GM18870 (cell line): ENCODE results near the gene SYP.
"Not testable (repeated sequence)": the region's sequence is repeated elsewhere in the genome, so short reads cannot be mapped to it uniquely, and the experiment has no call there.

Experiments used
- ATAC-seq: cut with Tn5 transposase; IDR thresholded peaks from one replicate; pipeline ENCODE4 v1.9.1; 2021; ENCODE audit warnings: moderate library complexity; ENCODE audit not compliant: unreplicated experiment

The SYP gene

DNA sequence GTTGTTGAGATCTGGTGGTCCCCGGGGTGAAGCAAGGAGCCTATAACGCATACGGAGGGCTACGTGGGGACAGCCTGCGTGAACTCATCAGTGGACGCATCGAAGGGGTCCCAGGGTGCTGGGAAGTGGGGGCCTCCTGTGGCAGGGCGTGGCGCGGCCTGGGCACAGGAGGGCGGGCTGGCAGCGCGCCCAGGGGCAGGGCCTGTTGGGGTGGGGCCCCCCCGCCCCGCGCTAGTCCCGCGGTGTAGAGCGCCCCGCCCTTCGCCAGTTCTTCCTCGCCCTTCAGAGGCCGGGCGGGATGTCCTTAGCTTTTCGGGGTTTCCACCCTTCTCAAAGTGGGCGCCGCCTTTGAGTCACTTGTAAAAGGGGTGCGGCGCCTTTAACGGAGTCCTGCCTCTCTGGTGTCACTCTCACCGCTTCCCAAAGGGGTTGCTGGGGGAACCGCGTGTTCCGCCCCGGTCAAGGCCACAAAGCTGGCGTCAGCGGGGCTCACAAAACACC, 27.7 kb downstream of the SYP start:
- peak; percentile 52 for ATAC-seq

DNA sequence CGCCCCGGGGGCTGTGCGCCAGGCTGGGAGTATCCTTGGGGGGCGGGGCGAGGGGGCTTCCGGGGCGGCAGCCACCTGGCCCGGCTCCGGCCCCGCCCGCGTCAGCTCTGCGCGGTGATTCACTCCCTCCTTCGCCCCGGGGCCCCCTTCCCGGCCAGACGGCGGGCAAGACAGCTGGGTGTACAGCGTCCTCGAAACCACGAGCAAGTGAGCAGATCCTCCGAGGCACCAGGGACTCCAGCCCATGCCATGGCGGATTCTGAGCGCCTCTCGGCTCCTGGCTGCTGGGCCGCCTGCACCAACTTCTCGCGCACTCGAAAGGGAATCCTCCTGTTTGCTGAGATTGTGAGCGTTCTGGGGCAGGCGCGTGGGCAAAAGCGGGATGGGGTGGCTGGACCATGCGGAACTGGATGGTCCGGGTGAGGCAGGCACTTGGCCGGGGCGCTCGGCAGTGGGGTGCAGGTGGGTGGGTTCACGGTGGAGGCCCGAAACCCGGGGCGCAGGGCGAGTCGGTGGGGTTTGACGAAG, 28.2 kb downstream of the SYP start, which contains the start of gene PLP2:
Gene PLP2 (plus strand): TSS at position 147 of the 528 bp plus-strand sequence. CDS start 103 bp downstream, at position 250.
- no peak for ATAC-seq

DNA sequence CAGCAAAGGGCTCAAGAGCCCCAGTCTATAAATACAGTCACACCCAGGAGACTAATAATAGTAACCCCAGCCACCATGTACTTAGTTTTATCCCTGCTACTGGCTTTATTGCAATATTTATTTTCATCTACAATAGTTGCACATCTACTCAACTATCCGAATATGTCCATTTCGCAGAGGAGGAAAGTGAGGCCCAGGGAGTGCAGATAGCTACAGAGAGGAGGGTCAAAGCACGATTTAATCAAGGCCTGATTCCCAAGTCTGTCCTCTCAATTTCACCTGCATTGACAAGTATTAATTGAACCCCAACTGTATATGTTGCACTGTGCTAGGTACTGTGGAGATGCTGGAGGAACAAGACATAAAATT, 32.3 kb downstream of the SYP start:
- no peak for ATAC-seq

DNA sequence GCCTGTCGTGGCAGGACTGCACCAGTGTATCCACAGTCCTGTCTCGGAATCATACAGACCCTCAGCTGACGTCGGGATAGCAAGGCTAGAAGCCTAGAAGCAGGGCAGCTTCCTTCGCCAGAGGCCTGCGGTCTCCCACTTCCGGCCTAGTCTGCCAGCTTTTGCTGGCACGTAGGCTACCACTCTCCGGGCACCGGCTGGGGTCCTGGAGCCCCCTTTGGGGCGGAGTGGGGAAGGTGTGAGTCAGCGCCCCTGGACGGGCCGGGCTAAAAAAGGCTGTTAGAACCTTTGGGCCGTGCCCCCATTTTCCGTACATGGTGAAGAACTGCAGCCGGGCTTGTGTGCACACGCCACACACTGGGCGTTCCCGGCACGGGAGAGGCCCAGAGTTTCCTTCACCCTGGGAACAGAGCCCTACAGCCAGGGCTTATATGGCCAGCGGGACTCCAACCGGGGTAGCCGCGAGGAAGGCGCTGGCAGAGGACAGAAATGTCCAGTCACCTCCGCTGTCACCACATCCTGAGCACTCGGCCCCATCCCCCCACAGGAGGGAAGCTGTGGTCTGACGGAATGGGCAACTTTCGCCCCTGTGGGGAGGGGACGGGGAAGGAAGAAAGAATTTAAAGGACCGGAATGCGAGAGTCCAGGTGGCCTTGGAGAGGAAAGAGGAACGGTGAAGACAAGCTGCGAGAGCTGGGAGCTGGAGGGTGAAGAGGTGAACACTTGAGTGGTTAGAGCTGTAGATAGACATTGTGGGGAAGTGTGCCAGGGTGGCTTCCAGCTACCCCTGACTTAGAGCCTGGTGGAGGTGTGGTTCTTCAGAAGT, 32.9 kb downstream of the SYP start:
- ATAC-seq, result no peak

DNA sequence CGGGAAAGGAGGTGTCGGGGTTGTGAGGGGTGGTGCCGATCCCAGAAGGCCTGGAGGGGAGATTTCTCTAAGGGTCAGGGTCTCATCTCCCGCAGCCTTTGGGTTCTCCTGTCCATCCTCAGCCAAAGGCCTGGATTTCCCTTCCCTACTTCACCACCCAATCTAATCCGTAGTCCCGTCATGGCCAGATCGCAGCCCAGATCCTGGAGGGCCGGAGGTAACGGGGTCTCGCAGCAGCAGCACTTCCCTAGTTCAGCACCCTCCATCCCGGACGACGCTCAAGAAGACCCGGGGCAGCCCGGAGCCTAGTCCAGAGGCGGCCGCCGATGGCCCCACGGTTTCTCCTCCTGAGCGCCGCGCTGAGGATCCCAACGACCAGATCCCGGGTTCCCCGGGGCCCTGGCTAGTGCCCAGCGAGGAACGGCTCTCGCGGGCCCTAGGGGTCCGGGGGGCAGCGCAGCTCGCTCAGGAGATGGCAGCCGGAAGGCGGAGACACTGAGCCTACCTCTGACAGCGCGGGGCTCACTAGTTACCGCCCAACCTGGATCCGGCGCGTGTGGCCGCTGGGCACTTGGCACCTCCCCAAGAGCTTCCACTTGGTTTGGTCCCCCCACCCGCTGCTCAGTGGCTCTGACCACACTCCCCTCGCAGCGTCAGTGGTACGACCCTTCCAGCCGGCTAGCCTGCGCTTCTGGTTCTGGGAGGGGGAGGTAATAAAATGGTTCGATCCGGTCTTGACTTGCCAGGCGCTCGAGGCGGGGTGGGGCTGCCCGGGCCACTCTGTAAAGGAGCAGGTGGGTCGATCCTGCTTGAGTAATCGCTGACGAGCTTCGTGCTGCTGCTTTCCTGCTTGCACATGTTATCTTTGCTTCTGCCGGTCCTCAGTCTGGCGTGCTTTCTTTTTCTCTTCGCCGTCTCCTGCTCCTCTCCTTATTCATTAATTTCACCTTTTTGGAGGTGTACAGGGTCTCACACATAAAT, 33.8 kb downstream of the SYP start:
- no peak for ATAC-seq

DNA sequence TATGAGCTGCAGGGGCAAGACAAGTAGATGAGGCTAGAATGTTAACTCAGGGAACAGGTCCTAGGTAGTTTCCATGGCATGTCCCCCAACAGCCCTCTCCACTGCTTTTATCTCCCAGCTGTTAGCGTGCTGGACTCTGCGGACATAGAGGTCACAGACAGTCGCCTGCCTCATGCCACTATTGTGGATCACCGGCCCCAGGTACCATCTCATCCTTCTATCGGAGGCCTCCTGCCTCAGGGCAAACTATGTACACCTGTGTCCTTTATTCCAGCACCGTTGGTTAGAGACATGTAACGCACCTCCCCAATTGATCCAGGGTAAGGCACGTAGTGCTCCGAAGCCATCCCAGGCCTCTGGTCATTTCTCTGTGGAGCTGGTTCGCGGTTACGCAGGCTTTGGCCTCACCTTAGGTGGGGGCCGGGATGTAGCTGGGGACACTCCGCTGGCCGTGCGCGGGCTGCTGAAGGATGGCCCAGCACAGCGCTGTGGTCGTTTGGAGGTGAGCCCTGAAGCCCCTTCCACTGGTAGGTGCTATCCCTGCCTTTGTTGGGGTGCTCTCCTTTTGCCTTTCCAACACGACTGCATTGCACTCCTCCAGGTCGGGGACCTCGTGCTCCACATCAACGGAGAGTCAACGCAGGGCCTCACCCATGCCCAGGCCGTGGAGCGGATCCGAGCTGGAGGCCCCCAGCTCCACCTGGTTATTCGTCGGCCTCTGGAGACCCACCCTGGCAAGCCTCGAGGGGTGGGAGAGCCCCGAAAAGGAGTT, 35.2 kb downstream of the SYP start:
- no peak for ATAC-seq

DNA sequence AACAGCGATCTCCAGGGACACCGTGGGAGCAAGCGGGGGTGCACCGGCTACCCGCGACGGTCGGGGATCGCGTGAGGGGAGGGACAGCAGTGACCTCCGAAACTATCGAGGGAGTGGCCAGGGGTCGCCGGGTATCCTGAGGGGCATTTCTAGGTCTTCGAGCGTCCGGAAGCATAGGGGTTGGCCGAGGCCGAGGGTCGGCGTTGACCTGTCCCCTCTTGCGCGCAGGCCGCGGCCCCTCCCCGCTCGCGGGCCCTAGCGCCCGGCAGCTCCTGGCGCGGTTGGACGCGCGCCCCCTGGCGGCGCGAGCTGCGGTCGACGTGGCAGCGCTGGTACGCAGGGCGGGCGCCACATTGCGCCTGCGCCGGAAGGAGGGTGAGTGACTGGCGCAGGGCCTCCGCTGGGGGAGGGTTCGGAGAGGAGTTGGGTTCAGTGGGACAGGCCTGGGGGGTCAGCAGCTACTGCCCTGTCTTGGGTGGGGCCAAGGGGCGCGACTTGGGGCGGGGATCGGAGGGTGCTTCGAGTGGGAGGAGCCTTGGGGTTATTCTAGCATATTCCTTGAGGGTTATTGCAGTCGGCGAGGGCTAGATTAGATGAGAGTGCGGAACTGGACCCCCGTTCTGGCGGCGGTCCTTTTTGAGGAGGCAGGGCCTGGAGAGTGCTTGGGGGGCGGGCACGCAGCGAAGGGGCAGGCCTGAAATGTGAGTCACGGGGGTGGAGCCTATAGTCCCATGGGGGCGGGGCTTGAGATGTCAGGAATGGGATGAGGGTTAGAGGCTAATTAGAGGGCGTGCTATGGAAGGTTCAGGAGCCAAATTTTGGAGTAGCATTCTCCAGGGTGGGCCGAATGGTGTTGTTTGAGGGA, 36.2 kb downstream of the SYP start:
- no peak for ATAC-seq

DNA sequence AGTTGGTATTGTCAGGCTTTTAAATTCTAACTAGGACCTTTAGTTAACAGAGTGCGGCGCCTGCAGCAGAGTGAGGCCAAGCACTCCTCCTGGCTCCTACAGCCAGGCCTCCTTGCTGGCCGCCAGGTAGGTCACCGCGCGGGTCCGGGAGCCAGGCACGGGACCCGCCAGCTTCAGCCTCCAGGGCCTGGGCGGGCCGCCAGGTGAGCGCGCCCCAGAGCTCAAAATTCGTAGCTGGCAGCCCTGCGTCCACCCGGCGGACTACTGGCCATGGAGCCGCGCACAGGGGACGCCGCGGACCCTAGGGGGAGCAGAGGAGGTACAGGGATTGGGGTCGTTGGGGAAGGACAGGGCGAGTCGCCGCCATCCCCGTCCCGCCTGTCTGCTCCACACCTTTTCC, 37.4 kb downstream of the SYP start, which contains the start of gene MAGIX:
Gene MAGIX (plus strand): TSS at position 139 of the 400 bp plus-strand sequence. CDS start 132 bp downstream, at position 271.
- no peak for ATAC-seq

DNA sequence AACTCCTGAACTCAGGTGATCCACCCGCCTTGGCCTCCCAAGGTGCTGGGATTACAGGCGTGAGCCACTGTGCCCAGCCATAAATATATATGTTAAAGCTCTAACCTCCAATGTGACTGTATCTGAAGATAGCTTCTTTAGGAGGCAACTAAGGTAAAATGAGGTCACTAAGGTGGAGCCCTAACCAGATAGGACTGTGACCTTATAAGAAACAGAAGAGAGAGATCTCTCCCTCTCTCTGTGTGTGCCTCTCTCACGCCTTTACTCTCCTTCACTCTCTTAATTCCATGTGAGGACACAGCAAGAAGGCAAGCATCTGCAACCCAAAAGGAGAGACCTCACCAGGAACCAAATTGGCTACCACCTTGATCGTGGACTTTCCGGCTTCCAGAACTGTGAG, 38.4 kb downstream of the SYP start:
- no peak for ATAC-seq

DNA sequence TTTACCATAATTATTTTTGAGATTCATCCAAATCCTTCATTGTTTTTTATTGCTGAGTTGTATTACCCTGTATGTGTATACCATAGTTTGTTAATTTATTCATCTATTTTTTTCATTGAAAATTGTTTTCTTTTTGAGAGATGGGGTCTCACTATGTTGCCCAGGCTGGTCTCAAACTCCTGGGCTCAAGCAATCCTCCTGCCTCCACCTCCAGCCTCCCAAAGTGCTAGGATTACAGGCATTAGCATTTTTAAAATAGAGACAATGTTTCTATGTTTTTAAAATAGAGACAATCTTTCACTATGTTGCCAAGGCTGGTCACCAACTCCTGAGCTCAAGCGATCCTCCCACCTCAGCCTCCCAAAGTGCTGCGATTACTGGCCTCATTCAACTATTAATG, 39.1 kb downstream of the SYP start:
- no peak for ATAC-seq

DNA sequence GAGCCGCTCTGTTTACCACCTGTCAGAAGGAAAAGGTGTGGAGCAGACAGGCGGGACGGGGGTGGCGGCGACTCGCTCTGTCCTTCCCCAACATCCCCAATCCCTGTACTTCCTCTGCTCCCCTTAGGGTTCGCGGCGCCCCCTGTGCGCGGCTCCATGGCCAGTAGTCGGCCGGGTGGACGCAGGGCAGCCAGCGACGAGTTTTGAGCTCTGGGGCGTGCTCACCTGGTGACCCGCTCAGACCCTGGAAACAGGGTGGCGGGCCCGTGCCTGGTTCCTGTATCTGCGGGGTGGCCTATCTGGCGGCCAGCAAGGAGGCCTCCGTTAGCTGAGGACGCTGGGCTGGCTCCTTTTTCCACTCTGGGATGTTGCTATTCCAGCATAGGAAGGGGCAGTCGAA, 42.8 kb downstream of the SYP start:
- no peak for ATAC-seq

DNA sequence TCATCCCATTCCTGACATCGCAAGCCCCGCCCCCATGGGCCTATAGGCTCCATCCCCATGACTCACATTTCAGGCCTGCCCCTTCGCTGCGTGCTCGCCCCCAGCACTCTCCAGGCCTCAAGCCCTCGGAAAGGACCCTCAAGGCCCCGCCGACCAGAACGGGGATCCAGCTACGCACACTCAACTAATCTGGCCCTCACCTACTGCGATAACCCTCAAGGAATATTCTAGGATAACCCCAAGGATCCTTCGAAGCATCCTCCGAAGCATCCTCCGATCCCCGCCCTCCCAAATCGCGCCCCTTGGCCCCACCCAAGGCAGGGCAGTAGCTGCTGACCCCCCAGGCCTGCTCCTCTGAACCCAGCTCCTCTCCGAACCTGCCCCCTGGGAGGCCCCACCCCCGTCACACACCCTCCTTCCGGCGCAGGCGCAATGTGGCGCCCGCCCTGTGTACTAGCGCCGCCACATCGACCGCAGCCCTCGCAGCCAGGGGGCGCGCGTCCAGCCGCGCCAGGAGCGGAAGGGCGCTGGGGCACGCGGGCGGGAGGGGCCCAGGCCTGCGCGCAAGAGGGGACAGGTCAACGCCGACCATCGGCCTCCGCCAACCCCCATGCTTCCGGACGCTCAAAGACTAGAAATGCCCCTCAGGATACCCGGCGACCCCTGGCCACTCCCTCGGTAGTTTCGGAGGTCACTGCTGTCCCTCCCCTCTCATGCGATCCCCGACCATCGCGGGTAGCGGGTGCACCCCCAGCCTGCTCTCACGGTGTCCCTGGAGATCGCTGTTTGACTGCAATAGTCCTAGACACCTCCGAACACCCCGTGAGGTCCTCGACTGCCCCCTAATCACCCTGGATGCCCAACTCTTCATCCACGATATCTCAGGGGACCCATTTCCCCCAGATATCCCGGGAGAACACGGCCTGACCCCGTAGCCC, 43.8 kb downstream of the SYP start:
- ATAC-seq, result peak; percentile 69

DNA sequence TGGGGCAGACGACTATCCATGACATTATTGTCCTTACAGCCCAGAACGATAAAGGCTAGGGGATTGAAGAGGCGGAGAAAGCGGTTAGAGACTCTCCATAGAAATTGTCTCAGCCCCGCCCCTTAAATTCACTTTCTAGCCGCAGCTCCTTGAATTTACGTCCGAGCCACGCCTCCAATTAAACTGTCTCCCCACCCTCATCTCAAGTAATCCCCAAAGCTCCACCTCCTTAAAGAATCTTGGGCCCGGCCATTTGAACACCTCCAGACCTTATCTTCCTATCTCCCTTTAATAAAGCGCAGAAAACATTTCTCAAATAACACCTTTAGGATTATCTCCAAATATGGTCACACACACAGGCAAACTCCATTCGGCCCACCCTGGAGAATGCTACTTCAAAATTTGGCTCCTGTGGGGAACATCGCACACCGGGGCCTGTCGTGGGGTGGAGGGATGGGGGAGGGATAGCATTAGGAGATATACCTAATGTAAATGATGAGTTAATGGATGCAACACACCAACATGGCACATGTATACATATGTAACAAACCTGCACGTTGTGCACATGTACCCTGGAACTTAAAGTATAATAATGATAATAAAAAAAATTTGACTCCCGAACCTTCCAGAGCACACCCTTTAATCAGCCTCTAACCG, 44.6 kb downstream of the SYP start:
- peak; percentile 18 for ATAC-seq

DNA sequence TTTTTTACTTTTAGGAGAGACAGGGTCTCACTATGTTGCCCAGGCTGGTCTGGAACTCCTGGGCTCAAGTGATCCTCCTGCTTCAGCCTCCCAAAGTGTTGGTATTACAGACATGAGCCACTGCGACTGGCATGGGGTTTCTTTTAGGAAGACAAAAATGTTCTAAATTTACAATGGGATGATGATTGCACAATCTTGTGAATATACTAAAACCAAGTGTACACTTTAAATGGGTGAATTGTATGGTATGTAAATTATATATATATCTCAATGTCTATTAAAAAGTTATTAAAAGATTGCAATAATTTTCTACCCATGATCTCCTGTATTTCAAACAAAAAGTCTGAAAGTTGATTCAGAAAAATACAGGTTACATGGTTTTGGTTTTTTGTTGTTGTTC, 46.5 kb downstream of the SYP start:
- ATAC-seq, result no peak

DNA sequence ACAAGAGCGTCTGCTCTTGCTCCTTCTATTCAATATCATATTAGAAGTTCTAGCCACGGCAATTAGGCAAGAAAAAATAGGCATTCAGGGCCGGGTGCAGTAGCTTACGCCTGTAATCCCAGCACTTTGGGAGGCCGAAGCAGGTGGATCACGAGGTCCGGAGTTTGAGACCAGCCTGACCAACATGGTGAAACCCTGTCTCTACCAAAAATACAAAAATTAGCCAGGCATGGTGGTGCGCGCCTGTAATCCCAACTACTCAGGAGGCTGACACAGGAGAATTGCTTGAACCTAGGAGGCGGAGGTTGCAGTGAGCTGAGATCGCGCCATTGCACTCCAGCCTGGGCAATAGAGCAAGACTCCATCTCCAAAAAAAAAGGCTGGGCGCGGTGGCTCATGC, 50.7 kb downstream of the SYP start:
- ATAC-seq, result not testable (repeated sequence)

DNA sequence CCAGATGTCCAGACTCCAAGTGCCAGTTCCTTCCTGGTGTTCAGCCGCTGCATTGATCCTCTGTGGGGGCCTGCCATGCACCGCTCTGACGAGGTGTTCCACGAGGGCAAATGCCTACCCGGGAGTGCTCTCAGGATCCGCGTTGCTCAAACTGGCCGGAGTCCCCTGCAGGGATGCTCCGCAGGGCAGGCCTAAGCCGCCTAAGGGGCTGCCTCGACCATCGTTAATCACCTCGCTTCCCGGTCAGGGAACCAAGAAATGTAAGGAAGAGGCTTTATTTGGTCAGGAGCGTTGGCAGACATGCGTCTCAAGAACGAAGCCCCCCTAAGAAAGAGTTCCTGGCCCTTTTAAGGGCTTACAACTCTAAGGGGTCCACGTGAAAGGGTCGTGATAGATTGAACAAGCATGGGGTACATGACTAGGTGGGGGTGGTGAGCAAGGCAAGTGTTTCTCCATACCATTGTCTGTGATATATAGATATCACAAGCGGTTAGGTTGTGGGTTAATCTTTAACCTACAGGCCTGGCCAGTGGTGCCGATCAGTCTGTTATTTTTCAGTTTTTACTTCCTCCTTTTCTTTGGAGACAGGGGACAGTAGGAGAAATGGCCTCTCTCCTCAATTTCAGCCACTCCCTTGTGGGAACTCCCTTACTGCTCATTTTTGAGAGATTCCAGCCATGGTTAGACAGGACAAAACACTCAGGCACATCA, 51.4 kb downstream of the SYP start:
- ATAC-seq, result not testable (repeated sequence)

DNA sequence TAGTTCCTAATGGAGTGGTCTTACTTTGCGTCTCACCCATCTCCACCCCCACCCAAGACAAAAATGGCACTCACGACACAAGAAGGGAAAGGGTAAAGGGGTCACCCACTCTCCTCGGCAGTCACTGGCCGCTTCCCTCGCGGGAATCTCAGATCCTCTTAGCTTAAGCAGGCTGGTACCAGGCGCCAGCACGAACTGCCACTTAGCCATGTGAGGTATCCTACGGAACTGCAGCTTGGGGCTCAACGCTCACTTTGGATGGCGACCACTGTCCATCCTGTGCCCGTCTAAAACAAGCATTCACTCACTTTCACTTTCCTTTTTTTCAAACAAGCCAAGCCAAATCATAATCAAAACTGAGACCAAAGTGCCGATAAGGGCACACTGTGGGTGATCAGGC, 52.1 kb downstream of the SYP start:
- ATAC-seq, result no peak
